ENCODE data around the gene THAP4.
"Not testable (repeated sequence)": the region's sequence is repeated elsewhere in the genome, so short reads cannot be mapped to it uniquely, and the experiment has no call there.

THAP4 gene

DNA sequence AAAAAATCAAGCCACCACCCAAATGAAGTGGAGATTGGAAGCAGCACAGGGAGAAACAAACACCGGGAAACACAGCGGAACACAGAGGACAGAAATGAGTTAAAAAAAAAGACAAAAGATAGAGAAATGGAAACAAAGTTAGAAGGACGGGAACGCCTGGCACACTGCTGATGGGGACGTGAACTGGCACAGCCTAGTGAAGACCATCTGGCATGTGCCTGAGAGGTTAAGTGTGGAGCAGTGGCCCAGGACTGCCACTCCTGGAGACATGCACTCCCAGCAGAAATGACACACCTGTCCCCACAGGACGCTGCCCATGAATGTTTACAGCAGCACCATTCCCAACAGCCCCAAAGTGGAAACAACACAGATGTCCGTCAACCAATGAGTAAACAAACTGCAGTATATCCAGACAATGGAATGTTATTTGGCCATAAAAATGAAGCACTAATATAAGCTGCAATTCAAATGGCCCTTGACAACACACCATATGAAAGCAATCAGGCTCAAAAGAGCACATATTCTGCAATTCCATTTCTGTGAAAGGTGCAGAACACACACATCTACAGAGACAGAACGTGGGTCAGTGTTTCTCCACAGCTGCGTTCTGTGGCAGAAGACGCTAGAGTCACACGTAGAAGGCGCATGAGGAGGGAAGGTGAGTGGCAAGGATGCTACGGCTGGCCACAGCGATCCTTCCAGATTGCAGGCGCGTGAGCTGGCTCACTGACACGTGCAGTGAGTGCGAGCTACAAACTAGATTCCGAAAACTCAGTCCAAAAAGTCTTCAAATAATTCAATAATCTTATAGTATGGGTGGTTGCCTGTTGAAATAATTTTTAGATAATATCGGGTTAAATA lies 24.6 kb downstream of the THAP4 start:
- DNase-seq (ENCODE audit: low spot score): no peak

DNA sequence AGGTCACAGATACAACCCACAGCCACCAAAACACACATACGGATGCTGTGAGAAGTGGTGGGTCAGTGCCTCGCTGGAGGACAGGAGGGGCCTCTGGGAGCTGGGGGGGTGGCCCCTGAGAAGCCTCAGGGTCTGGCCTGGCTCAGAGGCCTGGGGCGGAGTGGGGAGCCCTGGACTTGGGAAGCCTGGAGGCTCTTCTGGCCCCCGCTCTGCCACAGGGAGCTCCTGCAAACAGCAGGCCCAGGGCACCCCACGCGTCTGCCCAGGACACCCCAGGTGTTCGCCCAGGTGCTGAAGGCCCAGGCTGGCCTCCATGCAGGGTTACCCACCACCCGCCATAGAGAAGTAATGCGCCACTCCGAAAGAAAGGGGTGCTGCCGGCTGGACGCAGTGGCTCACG lies 25.9 kb downstream of the THAP4 start:
- no peak for DNase-seq (ENCODE audit: low spot score)

DNA sequence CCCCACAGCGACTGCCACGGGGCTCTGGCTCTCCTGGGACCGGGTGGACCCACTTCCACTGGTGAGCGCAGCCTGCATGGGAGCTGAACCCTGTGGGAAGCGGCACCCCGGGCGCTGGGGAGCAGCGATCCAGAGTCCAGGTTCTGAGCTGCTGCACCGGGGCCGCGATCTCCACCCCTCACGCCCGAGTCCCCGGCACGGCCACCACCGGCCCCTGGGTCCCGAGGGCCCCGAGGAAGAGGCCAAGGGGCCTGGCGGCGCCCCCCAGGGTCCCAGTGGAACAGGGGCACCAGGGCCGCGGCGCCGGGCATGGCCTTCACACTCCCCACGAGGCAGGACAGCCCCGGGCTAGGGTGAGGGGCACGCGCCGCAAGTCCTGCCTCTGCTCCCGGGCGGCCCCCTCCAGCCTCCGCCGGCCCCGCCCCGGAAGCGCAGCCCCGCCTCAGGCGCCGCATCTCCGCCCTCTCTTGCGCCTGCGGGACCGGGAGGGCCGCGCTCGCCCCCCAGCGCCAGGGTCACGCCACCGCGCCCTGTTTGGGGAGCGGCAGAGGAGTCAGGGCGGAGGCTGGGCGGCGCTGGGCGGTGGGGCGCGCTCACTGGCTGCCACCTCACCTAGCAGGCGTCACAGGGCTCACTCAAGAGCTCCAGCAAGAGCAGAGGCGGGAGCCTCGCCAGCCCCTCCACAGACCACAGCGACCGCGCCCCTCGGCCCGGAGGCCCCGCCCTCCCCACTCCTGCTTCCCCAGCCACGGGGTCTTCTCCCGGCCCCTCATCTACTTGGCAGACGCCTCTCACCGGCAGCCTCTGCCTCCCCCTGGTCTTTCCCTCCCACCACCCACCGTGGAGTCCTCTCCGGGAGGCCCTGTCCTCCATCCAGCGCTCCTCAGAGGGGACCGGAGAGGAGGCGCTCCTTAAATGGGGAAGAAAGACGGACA lies 26.8 kb downstream of the THAP4 start:
- DNase-seq (ENCODE audit: low spot score): peak; percentile 73

DNA sequence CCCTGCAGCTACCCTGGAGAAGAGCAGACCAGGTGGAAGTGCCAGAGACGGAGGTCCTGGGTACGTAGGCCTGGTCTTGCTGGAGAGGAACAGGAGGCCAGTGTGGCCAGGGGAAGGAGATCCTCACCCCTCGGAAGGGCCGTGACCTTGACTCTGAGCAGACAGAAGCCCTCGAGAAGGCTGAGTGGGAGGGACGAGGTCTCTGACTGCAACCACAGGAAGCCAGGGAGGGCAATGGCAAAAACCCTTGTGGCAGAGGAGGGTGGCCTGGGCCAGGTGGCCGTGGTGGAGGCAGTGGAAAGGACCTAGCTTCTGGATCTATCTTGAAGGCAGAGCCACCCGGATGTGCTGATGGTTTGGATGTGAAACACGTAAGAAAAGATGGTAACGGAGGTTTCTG lies 28.1 kb downstream of the THAP4 start:
- DNase-seq (ENCODE audit: low spot score): no peak

DNA sequence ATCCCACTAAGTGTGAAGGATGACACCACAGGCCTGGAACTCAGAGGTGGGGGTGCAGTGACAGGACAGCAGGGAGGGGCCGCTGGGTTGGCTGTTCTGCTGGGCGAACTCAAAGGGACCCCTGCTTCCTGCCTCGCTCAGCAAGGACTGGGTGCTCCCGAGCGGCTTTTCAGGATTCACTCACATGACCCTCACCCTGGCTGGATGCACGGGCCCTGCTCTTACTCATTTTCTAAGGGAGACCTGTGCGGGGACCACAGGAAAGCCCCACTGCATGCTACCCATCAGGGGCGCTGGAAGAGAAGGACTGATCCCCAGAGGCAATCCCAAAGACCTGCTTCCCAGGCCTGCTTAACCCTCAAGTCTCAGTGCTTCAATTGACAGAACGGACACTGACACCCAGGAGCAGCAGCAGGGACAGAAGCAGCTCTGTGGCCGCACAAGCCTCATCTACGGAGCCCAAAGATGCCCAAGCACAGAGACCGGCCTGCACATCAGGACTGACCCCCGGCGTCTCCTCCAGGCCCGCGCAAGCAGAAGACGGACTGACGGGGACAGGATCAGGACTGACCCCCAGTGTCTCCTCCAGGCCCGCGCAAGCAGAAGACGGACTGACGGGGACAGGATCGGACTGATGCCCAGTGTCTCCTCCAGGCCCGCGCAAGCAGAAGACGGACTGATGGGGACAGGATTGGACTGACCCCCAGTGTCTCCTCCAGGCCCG lies 29.6 kb downstream of the THAP4 start:
- no peak for DNase-seq (ENCODE audit: low spot score)

DNA sequence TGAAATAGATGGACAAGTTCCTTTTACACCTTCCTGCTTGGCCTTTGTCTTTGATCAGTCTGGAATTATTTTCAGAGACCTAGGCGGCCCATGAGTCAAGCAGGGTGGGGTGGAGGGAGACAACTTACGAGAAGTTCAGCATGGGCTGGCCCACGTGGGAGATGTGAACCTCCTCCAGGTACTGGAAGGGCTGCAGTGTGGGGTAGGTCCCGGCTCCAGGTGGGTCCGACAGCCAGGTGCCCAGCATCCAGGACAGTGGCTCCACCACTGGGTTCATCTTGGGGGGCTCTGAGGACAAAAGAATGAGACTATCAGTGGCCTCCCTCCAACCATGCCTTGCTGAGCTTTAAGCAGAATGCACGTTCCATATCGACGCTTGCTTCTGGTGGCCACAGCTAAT lies 30.8 kb downstream of the THAP4 start:
- DNase-seq (ENCODE audit: low spot score): no peak

DNA sequence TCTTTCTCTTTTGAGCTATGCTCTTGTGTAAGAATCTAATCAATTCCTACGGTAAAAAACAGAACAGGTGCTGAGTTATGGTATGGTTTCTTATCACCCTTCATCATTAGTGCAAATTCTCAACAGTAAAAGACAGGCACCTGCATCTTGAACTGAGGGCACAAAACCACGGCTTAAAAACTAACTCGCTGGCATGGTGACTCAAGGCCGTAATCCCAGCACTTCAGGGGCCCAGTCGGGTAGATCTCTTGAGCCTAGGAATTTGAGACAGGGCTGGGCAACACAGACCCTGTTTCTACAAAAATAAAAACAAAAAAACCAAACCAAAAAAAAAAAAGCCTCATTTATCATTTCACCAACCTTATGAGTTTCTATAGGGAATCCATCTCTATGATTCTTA lies 33.3 kb downstream of the THAP4 start:
- DNase-seq (ENCODE audit: low spot score): no peak

DNA sequence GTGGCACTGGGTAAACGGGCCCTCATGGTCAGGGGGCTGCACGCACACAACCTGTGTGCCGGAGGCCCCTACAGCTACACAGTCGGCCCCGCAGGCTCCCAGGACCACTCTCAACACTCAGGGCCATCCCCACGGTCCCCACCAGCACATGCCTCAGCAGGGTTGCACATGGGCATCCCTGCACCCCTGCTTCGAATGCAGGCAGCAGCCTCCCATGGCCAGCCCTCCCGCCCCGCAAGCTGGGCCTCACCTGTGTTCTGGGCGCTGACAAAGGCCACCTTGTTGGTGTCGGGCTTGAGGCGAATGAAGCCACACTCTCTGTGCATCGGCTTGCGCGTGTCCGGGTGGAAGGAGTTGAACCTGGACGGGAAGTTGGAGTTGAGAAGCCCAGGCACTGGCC lies 34.2 kb downstream of the THAP4 start:
- DNase-seq (ENCODE audit: low spot score): no peak

DNA sequence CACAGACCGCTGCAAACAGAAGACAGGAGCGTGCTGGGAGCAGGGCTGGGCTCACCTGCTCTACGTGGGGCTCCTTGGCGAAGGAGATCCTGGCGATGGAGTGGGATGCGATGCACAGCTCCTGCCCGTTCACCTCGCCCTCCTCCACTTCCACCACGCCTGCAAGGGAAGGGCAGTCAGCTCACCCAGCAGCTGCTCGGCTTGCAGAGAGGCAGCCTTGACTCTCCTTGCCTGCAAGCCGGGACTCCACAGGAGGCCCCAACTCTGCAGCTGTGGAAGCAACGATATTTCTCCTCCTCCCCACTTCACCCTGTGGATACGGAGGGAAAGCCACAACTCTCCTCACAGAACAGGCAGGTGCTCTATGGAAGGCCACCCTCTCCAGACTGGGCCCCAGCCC lies 35.1 kb downstream of the THAP4 start:
- no peak for DNase-seq (ENCODE audit: low spot score)

DNA sequence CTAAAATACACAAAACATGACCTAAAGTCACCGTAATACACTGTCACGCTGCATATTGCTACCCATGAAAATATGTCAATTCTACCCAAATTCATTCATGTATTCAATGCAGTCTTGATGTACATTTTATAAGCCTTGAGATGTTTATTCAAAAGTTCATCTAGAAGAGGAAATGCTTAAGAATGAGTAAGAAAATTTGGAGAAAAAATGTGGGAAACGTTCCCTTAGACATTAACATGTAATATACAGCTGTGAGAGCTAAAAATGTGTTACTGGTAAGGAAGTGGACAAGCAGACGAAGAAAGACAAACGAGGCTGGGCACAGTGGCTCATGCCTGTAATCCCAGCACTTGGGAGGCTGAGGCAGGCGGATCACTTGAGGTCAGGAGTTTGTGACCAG lies 37.3 kb downstream of the THAP4 start:
- no peak for DNase-seq (ENCODE audit: low spot score)

DNA sequence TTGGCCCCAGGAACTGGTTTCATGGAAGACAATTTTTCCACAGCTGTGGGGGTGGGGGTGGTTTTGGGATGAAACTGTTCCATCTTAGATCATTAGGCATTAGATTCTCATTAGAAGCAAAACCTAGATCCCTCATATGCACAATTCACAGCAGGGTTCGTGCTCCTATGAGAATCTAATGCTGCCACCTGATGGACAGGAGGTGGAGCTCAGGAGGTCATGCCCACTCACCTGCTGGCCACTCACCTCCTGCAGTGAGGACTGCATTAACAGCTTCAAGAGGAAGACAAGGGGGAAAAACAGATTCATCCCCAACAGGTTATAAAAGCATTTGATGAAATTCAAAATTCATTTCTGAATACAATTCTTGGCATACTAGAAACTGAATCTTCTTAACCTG lies 38.5 kb downstream of the THAP4 start:
- no peak for DNase-seq (ENCODE audit: low spot score)

DNA sequence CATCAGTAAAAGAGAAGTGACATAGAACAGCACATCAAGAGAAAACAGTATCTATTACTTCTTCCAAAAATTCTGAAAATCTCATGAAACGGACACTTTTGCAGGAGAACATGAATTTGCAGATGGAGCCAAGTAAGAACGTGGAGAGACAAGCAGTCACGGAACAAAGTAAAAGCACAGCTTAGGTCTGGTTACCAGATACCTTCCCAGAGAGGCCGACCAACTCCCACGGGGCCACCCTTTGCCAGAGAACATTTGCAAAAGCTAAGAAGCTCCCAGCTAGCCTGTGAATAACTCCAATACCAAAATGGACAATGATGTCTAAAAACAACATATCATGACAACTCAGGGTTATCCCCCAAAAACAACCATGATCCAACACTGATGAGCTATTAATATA lies 38.9 kb downstream of the THAP4 start:
- DNase-seq (ENCODE audit: low spot score): no peak

DNA sequence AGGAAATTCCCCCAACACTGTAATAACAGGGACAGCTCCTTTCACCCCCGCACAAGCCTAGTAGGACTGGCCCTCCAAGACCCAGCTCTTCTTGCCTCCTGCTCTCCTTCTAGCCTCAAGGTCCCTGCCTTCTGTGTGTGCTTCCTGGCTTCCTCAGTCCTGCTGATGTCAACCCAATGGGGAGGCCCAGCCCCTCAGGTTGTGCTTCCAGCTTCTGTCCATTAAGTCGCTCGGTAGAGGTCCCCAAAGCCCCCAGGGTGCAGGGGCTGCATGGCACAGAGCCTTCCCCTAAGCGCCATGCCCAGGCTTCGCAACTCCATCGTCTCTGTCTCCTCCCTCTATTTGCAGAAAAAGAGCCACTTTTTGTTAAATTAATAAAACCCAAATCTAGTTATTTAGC lies 39.4 kb downstream of the THAP4 start:
- no peak for DNase-seq (ENCODE audit: low spot score)

DNA sequence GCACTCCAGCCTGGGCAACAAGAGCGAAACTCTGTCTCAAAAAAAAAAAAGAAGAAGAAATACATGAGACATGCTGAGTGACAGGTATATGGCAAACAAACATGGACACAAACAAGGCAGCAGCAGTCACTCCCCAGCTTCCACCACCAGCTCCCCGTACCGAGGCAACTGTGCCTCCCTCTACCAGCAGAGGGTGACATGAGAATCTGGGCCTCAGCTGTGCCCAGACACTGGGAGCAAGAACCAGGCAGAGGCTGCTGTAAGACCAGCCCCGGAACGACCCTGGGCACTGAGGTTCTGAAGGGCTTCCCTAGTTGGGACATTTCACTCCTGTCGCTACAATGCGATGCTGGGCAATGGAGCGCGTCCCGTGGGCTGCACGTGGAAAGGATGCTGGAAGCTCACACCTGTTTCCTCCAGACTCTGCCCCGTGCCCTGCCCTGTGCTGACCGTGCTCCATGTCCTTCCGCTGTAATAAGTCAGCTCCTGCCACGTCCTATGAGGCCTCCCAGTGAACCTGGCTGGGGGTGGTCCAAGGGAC lies 41.3 kb downstream of the THAP4 start:
- DNase-seq (ENCODE audit: low spot score): no peak

DNA sequence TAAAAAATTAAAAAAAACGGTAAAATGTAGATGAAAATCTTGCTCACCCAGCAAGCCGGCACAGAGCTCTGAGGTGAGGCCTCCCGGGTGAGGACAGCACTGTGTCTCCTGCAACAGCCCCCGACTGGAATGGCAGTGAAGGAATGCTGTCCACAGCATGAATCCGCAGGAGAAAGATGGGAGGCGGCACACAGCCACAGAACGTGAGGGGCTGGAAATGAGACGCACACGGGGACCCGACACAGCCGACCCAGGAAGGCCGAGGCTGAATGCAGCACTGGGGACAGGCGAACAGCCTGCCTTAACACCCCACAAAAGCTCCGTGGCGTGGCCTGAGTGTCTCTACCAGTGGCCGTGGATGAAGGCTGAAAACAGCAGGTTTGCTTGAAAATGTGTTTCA lies 43.7 kb downstream of the THAP4 start:
- DNase-seq (ENCODE audit: low spot score): no peak

DNA sequence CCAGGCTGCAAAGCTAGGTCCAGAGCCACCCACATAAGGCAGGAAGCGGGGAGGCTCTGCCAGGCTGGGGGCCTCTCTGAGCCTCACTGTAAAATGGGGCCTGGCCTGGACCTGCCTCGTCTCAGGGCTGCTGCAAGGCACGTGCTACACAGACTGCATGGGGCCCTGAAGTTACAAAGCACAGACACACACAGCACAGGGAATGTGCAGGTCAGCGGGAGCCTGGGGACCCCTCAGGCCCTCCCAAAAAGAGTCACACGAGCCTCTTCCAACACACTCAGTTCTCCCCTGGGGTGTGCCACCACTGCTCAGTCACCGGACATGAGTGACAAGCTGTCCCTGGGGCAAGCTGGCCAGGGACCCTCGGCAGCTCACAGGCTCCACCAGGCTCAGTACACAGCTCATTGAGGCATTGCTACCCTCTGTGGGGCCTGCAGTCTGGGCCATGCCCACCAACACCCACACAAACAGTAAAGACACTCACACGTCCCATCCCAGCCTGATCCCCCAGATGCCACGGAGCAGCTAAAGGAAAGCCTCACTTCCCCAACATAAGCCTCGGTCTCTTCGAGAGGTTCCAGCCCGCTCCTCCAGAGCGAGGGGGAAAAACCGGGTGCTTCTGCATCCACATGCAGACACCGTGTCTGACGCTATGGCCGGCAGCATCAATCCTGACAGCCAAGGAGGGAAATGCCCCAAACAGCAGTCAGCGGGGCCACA lies 44.7 kb downstream of the THAP4 start:
- no peak for DNase-seq (ENCODE audit: low spot score)

DNA sequence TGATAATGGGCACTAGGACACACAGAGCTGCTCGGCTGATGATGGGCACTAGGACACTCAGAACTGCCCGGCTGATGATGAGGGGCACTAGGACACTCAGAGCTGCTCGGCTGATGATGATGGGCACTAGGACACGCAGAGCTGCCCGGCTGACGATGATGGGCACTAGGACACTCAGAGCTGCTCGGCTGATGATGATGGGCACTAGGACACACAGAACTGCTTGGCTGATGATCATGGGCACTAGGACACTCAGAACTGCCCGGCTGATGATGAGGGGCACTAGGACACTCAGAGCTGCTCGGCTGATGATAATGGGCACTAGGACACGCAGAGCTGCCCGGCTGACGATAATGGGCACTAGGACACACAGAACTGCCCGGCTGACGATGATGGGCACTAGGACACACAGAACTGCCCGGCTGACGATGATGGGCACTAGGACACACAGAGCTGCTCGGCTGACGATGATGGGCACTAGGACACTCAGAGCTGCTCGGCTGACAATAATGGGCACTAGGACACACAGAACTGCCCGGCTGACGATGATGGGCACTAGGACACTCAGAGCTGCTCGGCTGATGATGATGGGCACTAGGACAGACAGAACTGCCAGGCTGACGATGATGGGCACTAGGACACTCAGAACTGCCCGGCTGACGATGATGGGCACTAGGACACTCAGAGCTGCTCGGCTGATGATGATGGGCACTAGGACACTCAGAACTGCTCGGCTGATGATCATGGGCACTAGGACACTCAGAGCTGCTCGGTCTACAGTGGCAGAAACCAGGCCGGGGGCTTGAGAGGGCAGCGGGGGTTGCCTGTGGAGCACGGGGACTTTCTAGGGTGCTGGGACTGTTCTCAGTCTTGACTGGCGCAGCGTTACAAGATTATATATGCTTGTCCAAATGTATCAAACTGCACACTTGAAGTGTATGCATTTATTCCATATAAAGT lies 46.2 kb downstream of the THAP4 start:
- not testable (repeated sequence) for DNase-seq (ENCODE audit: low spot score)

DNA sequence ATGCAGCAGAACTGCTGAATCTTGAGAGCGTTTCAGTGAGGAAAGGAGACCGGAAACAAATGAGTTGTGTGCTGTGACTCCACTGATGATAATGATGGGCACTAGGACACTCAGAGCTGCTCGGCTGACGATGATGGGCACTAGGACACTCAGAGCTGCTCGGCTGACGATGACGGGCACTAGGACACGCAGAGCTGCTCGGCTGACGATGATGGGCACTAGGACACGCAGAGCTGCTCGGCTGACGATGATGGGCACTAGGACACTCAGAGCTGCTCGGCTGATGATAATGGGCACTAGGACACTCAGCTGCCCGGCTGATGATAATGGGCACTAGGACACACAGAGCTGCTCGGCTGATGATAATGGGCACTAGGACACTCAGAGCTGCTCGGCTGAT lies 47.1 kb downstream of the THAP4 start:
- DNase-seq (ENCODE audit: low spot score): not testable (repeated sequence)

DNA sequence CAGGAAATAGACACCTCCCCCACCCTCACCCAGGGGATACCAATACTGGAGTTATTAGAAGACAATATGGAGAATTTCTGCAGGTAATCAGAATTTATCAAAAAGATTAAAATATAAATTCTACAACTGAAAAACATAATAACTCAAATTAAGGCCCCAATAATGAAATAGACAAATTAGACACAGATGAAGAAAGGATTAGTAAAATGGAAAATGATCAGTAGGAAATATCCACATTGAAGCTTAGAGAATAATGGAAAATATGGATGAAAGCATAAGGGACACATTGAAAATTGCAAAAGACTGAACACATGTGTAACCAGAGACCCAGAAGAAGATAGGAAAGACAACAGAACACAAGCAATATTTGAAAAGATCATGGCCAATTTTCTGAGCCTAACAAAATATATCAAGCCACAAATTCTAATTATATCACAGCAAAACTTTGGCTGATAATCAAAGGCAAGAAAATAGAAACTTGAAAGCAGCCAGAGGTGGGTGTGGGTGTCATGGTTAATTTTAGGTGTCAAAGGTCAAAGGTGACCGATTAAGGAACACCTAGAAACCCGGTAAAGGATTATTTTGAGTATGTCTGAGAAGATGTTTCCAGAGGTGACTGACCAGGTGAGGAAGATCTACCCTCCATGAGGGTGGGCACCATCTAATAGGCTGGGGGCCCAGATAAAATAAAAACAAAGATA lies 50.2 kb downstream of the THAP4 start:
- DNase-seq (ENCODE audit: low spot score): no peak

DNA sequence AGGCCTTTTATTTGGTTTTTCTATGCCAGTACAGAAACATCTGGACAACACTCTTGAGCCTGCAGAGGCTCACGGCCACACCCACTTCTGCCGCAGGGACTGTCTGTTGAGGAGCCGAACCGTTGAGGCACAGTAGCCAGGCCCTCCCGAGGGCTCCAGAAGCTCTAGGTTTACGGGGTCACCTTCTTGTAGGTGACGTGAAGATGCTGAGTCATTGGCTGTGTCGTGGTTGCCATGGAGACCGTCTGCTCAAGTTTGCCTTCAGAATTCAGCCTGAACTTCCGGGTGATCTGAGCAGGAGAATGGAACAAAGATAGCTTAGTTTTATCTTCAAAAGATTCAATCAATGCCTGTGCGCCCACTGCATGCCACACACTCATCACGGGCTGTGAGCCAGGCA lies 52.5 kb downstream of the THAP4 start:
- DNase-seq (ENCODE audit: low spot score): no peak

Measured in Ammon's horn (tissue), 1 donor.